ENCODE results near the gene ALPK3. TPM values are rescaled to one million over a fixed set of nuclear protein-coding genes. Genes with fewer than 3 reads are reported as not detected.

Gene ALPK3
- total RNA-seq, 1 donor from 2014 or later = 0.20 TPM

DNA sequence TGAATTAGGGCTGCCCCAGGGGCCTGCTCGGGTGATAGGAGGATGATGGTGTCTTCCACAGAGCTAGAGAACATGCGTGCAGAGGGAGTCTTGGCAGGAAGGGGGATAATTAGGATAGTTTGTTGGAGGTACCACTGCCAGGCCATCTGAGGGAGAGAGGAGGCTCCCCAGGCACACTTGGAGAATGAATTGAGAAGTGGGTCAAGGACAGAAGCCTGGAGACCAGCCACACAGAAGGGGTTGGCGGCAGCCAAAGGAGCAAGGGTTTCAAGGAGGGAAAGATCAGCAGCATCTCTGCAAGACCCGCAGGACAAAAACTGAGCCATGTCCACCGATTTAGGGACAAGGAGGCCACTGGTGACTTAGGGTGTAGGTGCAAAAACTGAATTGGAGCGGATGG, 74.2 kb downstream of the ALPK3 start:
- H3K36me3 Mint-ChIP-seq (ENCODE audit: low read depth) = no peaks in the 10 kb centered on the region
- ATAC-seq (ENCODE audit: low read depth) (no peak), DNase-seq (no peak)
- peaks cover 14% of the 10 kb centered on the region for H3K27me3 Mint-ChIP-seq
- CTCF ChIA-PET = no interaction called here
- intact Hi-C loops (cut with micrococcal nuclease) = no loop called here
- no peak overlapping the region for H3K27ac Mint-ChIP-seq
- POLR2A ChIA-PET = no interaction called here
- no peak overlapping the region for H3K4me3 Mint-ChIP-seq
- H3K4me1 Mint-ChIP-seq = no peaks in the 10 kb centered on the region
- no peaks in the 10 kb centered on the region for H3K9me3 Mint-ChIP-seq
- TF ChIP-seq, protein P1, sequence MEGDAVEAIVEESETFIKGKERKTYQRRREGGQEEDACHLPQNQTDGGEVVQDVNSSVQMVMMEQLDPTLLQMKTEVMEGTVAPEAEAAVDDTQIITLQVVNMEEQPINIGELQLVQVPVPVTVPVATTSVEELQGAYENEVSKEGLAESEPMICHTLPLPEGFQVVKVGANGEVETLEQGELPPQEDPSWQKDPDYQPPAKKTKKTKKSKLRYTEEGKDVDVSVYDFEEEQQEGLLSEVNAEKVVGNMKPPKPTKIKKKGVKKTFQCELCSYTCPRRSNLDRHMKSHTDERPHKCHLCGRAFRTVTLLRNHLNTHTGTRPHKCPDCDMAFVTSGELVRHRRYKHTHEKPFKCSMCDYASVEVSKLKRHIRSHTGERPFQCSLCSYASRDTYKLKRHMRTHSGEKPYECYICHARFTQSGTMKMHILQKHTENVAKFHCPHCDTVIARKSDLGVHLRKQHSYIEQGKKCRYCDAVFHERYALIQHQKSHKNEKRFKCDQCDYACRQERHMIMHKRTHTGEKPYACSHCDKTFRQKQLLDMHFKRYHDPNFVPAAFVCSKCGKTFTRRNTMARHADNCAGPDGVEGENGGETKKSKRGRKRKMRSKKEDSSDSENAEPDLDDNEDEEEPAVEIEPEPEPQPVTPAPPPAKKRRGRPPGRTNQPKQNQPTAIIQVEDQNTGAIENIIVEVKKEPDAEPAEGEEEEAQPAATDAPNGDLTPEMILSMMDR (IDR thresholded peaks at IDR 0.05) = no peak

DNA sequence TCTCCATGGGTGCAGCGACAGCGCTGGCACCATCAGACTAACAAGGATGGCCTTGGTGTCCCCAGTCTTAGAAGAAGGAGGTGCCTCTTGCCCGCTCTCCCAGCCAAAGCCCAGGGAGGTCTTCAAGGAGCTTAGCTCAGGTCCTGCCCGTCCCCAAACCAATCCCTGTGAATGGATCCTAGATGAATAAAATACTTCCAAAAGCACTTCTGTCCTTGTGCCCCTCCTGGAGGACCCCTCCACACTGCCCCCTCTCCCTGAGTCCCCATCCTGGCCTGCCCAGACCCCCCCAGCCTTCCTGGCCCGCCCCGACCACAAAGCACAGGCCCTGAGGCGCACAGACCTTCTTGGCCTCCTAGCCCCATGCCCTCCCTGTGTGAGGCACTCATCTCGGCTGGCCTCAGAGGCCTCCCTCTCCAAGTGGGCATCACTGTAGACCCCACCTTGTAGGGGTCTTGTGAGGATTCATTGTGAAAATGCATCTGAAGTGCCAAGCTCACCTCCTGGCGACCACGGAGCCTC, 75.7 kb downstream of the ALPK3 start:
- ATAC-seq (ENCODE audit: low read depth) (no peak), DNase-seq (no peak)
- POLR2A ChIA-PET = no interaction called here
- intact Hi-C loops (cut with micrococcal nuclease) = no loop called here
- peaks cover 16% of the 10 kb centered on the region for H3K27me3 Mint-ChIP-seq
- no peaks in the 10 kb centered on the region for H3K4me1 Mint-ChIP-seq
- TF ChIP-seq, protein P1 (IDR thresholded peaks at IDR 0.05) = no peak
- no peak overlapping the region for H3K4me3 Mint-ChIP-seq
- no peaks in the 10 kb centered on the region for H3K36me3 Mint-ChIP-seq (ENCODE audit: low read depth)
- CTCF ChIA-PET = no interaction called here
- H3K9me3 Mint-ChIP-seq = no peaks in the 10 kb centered on the region
- H3K27ac Mint-ChIP-seq = no peak overlapping the region

DNA sequence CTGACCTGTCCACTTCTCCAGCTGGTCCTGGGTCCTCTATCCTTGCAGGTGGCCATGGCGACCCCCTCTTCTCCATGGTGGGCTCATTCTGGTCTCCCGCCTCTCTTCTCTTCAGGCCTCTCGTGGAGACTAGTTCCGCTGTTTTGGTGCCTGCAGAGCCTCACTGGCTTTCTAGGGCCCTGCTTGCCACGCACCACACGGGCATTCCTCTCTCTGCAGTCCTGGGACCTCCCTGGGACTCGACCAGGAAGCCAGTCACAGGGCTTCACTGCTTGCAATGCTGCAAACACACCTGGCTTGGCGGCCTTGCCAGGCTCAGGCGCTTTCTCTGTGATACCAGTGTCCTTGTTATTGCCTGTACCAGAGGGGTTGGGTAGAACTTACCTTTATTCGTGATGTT, 76.5 kb downstream of the ALPK3 start:
- POLR2A ChIA-PET = no interaction called here
- intact Hi-C loops (cut with micrococcal nuclease) = no loop called here
- H3K9me3 Mint-ChIP-seq = no peaks in the 10 kb centered on the region
- H3K36me3 Mint-ChIP-seq (ENCODE audit: low read depth) = no peaks in the 10 kb centered on the region
- peaks cover 17% of the 10 kb centered on the region for H3K27me3 Mint-ChIP-seq
- CTCF ChIA-PET = no interaction called here
- no peaks in the 10 kb centered on the region for H3K4me1 Mint-ChIP-seq
- TF ChIP-seq, protein P1 (IDR thresholded peaks at IDR 0.05) = no peak
- no peak overlapping the region for H3K27ac Mint-ChIP-seq
- ATAC-seq (ENCODE audit: low read depth) = no peak
- no peak overlapping the region for H3K4me3 Mint-ChIP-seq
- DNase-seq = no peak

DNA sequence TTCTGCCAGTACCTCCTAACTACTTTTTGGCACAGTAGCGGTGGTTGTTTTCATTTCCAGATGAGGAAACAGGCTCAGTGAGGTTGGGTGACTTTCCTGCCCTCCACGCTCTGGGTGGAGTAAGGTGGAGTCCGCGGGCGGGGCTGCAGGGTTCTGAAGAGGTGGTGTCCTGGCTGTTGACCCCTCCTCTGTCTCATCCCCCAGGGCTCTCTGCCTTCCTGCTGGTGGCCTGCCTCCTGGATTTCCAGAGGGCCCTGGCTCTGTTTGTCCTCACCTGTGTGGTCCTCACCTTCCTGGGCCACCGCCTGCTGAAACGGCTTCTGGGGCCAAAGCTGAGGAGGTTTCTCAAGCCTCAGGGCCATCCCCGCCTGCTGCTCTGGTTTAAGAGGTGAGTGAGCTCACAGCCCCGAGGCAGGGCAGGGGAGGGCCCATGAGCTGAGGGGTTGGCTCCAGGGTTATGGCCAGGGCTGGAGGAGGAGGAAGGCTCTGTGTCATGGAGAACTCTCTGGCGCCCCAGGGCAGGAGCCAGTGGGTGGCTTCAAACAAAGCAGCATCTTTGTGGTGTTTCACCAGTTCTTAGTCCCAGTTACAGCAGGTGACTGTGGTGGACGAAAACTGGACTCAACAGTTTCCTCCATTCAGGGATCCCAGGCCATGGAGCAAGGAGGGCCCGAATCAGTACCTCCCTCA, 77.7 kb downstream of the ALPK3 start:
- ChIA-PET POLR2A (no interaction called here), CTCF (no interaction called here)
- intact Hi-C loops (cut with micrococcal nuclease) = no loop called here
- Mint-ChIP-seq H3K9me3 (no peaks in the 10 kb centered on the region), H3K36me3 (ENCODE audit: low read depth) (no peaks in the 10 kb centered on the region), H3K27me3 (peaks cover 21% of the 10 kb centered on the region), H3K4me1 (no peaks in the 10 kb centered on the region), H3K4me3 (no peak overlapping the region), H3K27ac (no peak overlapping the region)
- TF ChIP-seq, protein P1 (IDR thresholded peaks at IDR 0.05) = no peak
- DNase-seq (no peak), ATAC-seq (ENCODE audit: low read depth) (no peak)

DNA sequence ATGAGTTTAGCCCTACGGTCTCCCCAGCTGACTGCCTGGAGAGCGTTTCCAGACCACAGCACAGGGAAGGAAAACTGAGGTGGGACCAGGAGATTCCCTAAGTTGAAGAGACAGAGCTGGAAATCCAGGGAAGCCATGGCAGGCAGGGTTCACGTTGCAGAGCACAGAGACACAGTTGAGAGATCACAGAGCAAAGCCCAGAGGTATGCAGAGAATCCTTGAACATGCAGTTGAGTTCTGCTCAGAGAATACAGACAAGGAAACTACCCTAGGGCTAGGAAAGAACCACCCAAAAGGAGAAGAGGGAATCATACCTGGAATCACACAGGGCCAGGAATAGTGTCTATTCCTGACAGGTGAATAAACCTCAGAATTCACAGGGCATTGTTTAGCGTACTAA, 81.6 kb downstream of the ALPK3 start:
- H3K36me3 Mint-ChIP-seq (ENCODE audit: low read depth) = no peaks in the 10 kb centered on the region
- DNase-seq (no peak), ATAC-seq (ENCODE audit: low read depth) (no peak)
- H3K9me3 Mint-ChIP-seq = peaks cover 7% of the 10 kb centered on the region
- H3K27ac Mint-ChIP-seq = no peak overlapping the region
- H3K4me3 Mint-ChIP-seq = no peak overlapping the region
- H3K27me3 Mint-ChIP-seq = peaks cover 13% of the 10 kb centered on the region
- TF ChIP-seq, protein P1 (IDR thresholded peaks at IDR 0.05) = no peak
- intact Hi-C loops (cut with micrococcal nuclease) = no loop called here
- POLR2A ChIA-PET = interaction anchor here (0.7 kb wide), 1 partner anchor 131 kb away, joined by 5 read pairs; no protein-coding TSS in a partner anchor
- H3K4me1 Mint-ChIP-seq = no peaks in the 10 kb centered on the region
- CTCF ChIA-PET = no interaction called here
